Measurements from ENCODE around the gene AMOTL1.

Gene AMOTL1

GRCh38 chr11:94767701-94768601, at the start of gene AMOTL1:
TSS of gene AMOTL1 (plus strand) at chr11:94768356. CDS start at chr11:94768512, 156 bp downstream.
- DNase-seq (ENCODE audit: low spot score) = peak; percentile 37

DNA sequence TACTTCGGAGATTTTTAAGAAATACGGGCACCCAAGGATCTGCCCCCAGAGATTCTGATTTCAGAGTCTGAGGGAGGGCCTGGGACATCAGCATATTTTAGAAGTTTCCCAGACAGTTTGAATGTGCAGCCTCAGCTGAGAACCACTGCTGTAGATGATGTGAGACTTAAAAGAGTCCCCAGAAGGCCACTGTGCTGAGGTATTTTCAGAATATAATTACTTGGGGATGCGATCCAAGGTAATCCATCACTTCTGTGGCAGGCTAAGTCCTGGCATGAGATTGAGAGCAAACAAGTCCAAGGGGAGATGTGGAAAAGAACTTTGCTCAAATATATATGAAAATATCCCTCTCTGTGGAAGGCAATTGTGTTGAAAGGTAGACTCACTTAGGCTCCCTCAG, 48.3 kb upstream of the AMOTL1 start:
- no peak for DNase-seq (ENCODE audit: low spot score)

DNA sequence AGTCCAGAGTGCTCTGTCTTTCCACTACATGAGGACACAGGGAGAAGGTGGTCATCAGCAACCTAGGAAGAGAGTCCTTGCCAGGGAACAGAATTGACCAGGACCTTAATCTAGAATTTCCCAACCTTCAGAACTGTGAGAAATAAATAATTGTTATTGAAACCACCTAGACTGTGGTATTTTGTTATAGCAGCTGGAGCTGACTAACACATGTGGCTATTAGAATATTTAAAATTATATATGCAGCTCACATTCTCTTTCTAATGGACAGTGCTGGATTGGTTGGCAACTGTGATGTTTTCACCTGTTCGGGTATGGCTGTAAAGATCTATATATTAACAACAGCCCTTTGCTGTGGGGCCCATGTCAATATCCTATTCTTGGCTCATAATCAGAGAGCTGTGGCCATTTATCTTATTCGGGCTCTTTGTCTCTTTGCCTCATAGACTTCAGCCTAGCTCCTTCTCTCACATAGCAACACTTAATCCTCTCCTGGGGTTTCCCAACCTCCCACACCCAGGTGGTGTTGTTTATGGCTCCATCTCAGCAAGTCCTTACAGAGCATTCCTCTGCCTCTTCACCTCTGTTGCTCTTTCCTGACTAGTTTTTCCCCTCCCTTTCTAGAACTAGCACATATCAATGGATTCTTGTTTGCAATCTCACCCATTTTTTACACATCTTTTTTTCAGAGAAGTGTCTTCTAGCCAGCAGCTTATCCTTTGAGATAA, 46.4 kb upstream of the AMOTL1 start:
- no peak for DNase-seq (ENCODE audit: low spot score)

DNA sequence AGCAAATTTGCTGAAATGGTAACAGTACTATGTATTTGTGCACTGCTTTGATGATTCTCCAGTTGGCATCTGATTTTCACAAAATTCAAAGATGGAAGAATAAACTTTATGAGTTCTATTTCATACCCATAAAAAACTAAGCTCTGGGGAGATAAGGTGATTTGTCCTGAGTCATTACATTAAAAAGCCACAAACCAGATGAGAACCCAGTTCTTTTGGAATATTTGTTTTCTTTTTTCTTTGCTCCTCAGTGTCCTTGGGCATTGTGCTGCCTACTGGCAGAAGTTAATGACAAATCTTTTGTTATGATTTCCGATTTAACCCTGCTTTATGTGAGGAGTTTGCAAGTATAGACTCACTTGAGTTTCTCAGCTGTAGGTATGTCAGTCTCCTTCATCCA, 45.4 kb upstream of the AMOTL1 start:
- DNase-seq (ENCODE audit: low spot score) = no peak

DNA sequence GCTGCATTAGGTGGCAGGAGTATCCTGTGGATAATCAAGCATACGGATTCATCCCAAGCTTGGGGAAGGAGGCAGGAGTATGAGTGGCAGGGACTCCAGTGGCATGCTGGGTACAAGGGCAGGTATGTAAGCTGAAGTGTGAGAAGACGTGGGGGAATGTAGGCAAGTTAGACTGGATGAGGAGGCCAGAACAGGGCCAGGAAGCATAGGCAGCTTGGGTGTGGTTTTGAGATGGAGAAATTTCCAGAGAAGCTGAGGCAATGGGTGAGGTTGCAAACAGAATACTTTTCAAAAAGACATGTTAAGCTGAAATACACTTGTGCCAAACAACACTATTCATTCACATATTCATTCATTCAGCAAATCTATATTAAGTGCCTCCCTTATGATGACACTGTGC, 43.1 kb upstream of the AMOTL1 start:
- no peak for DNase-seq (ENCODE audit: low spot score)

GRCh38 chr11:94727819-94728218, 40.3 kb upstream of the AMOTL1 start:
- DNase-seq (ENCODE audit: low spot score) = no peak

- DNase-seq (ENCODE audit: low spot score) = no peak
Observed at GRCh38 chr11:94728541-94728940, 39.6 kb upstream of the AMOTL1 start.

DNA sequence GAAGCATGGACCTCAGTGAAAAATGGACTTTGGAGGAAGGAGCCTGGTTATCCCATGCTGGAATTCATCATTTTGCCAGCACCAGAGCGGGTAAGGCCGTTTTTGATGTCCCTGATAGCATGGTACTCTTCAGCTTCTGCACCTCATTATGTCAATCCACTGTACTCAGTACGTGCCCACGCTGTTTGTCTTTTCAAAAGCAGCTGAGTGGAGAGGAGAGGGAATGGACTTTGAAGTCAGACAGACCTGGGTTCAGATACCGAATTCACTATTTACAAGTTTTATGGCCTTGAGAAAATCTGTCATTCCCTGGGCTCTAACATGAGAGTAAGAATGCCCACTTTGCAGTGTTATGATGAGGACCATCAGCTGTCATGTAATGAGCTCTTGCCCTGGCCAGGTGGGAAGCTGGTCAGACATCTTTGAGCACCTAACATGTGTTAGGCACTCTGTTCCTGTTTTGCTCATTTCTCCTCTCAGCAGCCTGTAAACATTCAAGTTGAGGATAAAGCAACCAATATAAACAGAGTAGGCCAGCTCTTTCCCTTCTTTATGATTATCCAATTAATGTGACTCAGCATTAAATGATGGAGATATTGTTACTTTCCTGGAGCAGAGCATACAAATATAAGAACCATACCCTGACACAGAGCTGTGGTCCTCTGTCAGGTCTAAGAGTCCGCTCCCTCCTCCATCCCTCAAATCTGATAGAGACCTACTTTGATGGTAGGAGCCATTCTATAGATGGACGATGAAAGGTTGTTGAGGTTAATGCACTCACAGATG, 39.0 kb upstream of the AMOTL1 start:
- no peak for DNase-seq (ENCODE audit: low spot score)

- DNase-seq (ENCODE audit: low spot score) = no peak
Observed at GRCh38 chr11:94730153-94730552, 38.0 kb upstream of the AMOTL1 start.

- no peak for DNase-seq (ENCODE audit: low spot score)
Observed at GRCh38 chr11:94731880-94732601, 36.1 kb upstream of the AMOTL1 start.

DNA sequence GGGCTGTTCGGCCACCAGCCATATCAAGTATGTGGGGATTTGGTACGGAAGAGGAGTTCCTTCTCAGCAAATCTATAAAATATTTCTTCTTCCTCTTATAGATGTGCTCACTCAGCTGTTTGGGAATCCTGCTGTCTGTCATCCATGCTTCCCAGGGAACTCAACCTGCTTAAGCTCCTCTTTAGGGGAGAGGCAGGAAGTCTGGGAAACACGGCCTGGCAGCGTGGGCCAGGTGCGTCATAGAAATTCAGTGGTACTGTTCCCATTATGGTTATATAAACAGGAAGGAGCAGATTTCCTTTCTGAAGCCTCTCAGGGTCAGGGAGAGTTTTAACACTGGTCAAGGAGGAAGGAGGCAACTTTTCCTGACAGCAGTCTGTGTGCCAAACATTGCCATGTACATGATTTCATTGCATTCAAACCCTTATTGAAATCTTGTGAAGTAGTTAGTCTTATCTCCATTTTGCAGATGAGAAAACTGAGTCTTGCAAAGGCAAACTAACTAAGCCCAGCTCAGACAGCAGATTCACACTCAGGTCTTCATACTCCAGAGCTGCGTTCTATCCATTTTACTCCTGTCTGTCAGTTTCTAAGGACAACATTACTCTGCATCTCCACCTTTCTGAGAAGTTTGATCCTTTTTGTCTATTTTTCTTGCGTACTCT, 35.4 kb upstream of the AMOTL1 start:
- no peak for DNase-seq (ENCODE audit: low spot score)

DNA sequence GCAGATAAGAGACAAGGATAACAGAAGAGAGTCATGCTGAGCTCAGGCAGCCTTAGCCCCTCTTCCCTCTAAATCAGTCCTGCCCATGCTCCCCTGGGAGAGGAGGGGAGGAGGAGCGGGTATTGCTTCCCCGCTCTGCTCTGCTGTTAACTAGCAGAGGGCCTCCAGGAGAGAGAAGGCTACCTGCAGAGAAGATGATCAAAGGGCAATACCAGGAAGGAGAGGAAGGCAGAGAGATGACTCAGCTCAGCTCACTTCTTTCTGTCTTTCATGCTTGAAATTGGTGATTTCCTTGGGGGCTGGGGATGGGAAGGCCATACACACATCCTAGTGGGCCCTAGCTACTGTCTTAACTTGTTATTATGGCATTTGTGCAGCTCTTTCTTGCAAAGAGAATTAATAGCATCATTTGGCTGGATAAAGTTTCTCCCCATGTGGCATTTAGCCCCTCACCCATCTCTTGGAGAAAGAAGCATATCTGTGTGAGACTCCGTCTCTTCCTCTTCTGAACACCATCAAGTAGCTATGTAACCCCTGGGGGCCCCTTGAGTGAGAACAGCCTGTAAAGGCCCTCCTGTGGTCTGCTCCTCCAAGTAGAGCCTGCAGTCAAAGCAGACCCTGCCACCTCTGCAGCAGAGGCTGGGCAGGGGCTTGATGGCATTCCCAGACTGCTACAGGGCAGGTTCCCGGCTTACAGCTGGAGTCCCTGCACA, 33.4 kb upstream of the AMOTL1 start:
- no peak for DNase-seq (ENCODE audit: low spot score)

GRCh38 chr11:94735907-94736306, 32.2 kb upstream of the AMOTL1 start:
- no peak for DNase-seq (ENCODE audit: low spot score)

DNA sequence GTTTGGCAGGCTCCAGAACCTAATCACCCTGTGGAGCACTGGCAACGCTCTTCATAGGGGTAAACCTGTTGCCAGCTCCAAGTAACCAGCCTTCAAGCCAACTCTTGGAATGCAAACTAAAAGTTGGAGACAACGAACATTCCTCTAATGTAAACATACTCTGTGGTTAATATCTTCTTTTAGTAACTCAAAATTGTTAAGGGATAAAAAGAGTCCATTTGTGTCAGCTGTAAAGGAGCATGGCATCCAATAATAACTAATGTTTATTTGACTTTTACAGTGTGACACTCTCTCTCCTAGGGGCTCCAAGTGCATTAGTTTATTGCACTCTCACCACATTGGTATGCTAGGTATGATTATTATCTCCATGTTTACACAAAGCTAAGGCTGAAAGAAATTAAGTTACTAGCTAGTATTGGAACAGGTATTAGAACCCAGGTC, 31.0 kb upstream of the AMOTL1 start:
- no peak for DNase-seq (ENCODE audit: low spot score)

- no peak for DNase-seq (ENCODE audit: low spot score)
Observed at GRCh38 chr11:94738746-94739145, 29.4 kb upstream of the AMOTL1 start.

- DNase-seq (ENCODE audit: low spot score) = no peak
Observed at GRCh38 chr11:94739331-94739730, 28.8 kb upstream of the AMOTL1 start.

GRCh38 chr11:94740083-94741021, 27.8 kb upstream of the AMOTL1 start:
- DNase-seq (ENCODE audit: low spot score) = no peak

DNA sequence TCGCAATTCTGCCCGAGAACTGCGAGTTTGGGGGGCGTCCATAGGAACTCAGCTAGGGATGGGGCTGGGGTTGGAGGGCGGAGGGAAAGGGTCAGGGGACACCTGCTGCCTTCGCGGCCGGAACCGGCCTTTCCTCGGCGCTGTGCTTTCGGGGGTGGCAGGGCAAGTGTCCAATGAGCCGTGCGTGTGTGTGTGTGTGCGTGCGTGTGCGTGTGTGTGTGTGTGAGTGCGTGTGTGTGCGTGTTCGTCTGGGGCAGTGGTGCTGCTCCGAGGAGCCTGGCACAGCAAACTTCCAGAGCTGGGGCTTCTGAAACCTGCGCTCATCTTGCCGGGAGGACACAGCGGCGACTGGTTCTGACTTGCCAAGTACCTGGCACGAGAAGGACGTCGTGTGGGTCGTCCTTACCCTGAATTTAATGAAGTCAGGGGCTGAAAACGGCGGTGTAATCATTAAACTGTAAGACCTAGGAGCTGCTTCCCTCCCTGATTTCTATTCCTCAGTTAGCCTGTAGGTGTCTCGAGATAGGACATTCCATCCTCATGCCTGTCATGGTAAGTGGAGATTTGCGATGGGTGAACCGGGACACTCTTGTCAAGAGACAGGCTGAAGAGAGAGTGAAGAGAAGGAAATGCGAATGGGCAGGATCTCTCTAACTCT, 27.0 kb upstream of the AMOTL1 start:
- peak; percentile 15 for DNase-seq (ENCODE audit: low spot score)

- DNase-seq (ENCODE audit: low spot score) = no peak
Observed at GRCh38 chr11:94742665-94743064, 25.5 kb upstream of the AMOTL1 start.

Data from activated CD4-positive, alpha-beta T cell treated with anti-CD3 and anti-CD28 coated beads, Interleukin-2, Interleukin-4, amounts not matched to agents 100 ng/mL and 50 ng/mL, durations not matched to agents 16 hours and 8 hours (primary cell).